Panc1 (cell line): ENCODE data around the gene ZNF232.

Experiments used
- CTCF ChIP-seq: fragments of 450-650 bp; IDR thresholded peaks from 2 replicates; pipeline ENCODE4 v1.5.1; 2017; ENCODE audit warnings: mild to moderate bottlenecking
- POLR2AphosphoS5 ChIP-seq: IDR thresholded peaks from 2 replicates; pipeline ENCODE4 v1.6.1; 2012; ENCODE audit warnings: mild to moderate bottlenecking, low read depth, low read length, moderate library complexity
- REST ChIP-seq, 2 experiments: IDR thresholded peaks; 2 replicates each; pipeline ENCODE4 v1.6.1; 2011 to 2012; ENCODE audit warnings: low read depth in 2 of 2, control low read depth in 1 of 2, low read length in 1 of 2, mild to moderate bottlenecking in 1 of 2, moderate library complexity in 1 of 2; ENCODE audit not compliant: insufficient read depth in 1 of 2
- TCF7L2 ChIP-seq: IDR thresholded peaks from 2 replicates; pipeline ENCODE4 v1.6.1; 2011; ENCODE audit warnings: mild to moderate bottlenecking, low read depth, low read length, inconsistent platforms

- TF ChIP-seq CTCF, result no peak
- no peak for TF ChIP-seq REST (IDR thresholded peaks at IDR 0.05; ENCODE audit: insufficient read depth in 1 of 2, low read depth in 2 of 2, low read length in 1 of 2)
- TF ChIP-seq POLR2AphosphoS5, result no peak
- TF ChIP-seq TCF7L2, result no peak
Measured at GRCh38 chr17:5077781-5078105, 33.9 kb downstream of the ZNF232 start.
